Body of pancreas (tissue), 4 donors: ENCODE data around the gene CDCA3.

Experiments
- POLR2A ChIP-seq, 3 donors: fragments of 450-650 bp; IDR thresholded peaks; one replicate each; pipeline ENCODE4 v1.6.1; 2016; ENCODE audit warnings: antibody characterized with exemption in 3 of 3, mild to moderate bottlenecking in 2 of 3
- TF ChIP-seq, protein P1 (sequence below), 7 experiments: fragments of 450-650 bp in 4 of 7; fragments of 200-600 bp in 3 of 7; sonication (generic) in 3 of 7; IDR thresholded peaks; one replicate each; pipeline ENCODE4 v1.5.1; 2016 to 2019; ENCODE audit warnings: antibody characterized with exemption in 7 of 7

DNA sequence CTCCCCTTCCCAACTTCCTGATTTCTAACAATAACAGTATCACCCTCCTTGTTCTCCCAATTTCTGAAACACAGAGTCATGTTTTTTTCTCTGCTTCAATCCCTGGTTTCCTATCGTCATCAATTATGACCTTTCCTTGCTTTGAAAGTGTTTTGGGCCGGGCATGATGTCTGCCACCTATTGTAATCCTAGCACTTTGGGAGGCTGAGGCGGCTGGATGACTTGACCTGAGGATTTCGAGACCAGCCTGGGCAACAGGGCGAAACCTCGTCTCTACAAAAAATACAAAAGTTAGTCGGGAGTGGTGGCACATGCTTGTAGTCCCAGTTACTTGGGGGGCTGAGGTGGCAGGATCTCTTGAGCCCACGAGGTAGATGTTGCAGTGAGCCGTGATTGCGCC lies 42.0 kb downstream of the CDCA3 start:
- TF ChIP-seq, protein P1, sequence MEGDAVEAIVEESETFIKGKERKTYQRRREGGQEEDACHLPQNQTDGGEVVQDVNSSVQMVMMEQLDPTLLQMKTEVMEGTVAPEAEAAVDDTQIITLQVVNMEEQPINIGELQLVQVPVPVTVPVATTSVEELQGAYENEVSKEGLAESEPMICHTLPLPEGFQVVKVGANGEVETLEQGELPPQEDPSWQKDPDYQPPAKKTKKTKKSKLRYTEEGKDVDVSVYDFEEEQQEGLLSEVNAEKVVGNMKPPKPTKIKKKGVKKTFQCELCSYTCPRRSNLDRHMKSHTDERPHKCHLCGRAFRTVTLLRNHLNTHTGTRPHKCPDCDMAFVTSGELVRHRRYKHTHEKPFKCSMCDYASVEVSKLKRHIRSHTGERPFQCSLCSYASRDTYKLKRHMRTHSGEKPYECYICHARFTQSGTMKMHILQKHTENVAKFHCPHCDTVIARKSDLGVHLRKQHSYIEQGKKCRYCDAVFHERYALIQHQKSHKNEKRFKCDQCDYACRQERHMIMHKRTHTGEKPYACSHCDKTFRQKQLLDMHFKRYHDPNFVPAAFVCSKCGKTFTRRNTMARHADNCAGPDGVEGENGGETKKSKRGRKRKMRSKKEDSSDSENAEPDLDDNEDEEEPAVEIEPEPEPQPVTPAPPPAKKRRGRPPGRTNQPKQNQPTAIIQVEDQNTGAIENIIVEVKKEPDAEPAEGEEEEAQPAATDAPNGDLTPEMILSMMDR (IDR thresholded peaks at IDR 0.05) = no peak
- no peak for TF ChIP-seq POLR2A (IDR thresholded peaks at IDR 0.05)
